Natural killer cell (primary cell): ENCODE data around the gene ARID3B. TPM values are rescaled to one million over a fixed set of nuclear protein-coding genes. Genes with fewer than 3 reads are reported as not detected.

Source experiments
- ATAC-seq, 3 donors: fragments of 150-1000 bp in 2 of 3; fragments of 200-7000 bp in 1 of 3; cut with Tn5 transposase; 1 replicate in 1 of 3; 2 replicates in 2 of 3; pipeline ENCODE4 v1.10.0; 2021; ENCODE audit warnings: mild to moderate bottlenecking in 2 of 3, moderate library complexity in 2 of 3
- DNase-seq, 2 donors: peaks; one replicate each; pipeline versions ENCODE4 v3.0.0 to v3.0.0-alpha.2; 2013 to 2021; ENCODE audit warnings: mixed read lengths in 1 of 2
- H3K27ac ChIP-seq: one replicate; pipeline ENCODE4 v1.5.1; 2013; ENCODE audit warnings: mild to moderate bottlenecking, low read length
- H3K27me3 ChIP-seq: one replicate; pipeline ENCODE4 v1.6.1; 2013; ENCODE audit warnings: low read length; ENCODE audit not compliant: control insufficient read depth, insufficient read depth
- H3K36me3 ChIP-seq: one replicate; pipeline ENCODE4 v1.6.1; 2013; ENCODE audit warnings: low read length; ENCODE audit not compliant: control insufficient read depth, insufficient read depth
- H3K4me1 ChIP-seq: one replicate; pipeline ENCODE4 v1.6.1; 2013; ENCODE audit warnings: low read length; ENCODE audit not compliant: control insufficient read depth, insufficient read depth
- H3K4me3 ChIP-seq: one replicate; pipeline ENCODE4 v1.5.1; 2013; ENCODE audit warnings: low read length
- H3K9me3 ChIP-seq: one replicate; pipeline ENCODE4 v1.6.1; 2013; ENCODE audit warnings: low read length; ENCODE audit not compliant: control insufficient read depth, insufficient read depth
- H3K27ac Mint-ChIP-seq, 2 donors: one replicate each; pipeline ENCODE4 v1.8.0; 2022; ENCODE audit warnings: mild to moderate bottlenecking in 2 of 2, mixed read lengths in 2 of 2, moderate library complexity in 1 of 2
- H3K27me3 Mint-ChIP-seq, 2 donors: one replicate each; pipeline ENCODE4 v1.8.0; 2022; ENCODE audit warnings: low read depth in 2 of 2, mixed read lengths in 2 of 2
- H3K36me3 Mint-ChIP-seq: one replicate; pipeline ENCODE4 v1.8.0; 2022; ENCODE audit warnings: mixed read lengths
- H3K4me1 Mint-ChIP-seq, 2 donors: one replicate each; pipeline ENCODE4 v1.8.0; 2022; ENCODE audit warnings: mixed read lengths in 2 of 2
- H3K4me3 Mint-ChIP-seq: one replicate; pipeline ENCODE4 v1.8.0; 2022; ENCODE audit warnings: mild to moderate bottlenecking, moderate library complexity, mixed read lengths
- H3K9me3 Mint-ChIP-seq, 2 donors: one replicate each; pipeline ENCODE4 v1.8.0; 2022; ENCODE audit warnings: mixed read lengths in 2 of 2
- CTCF ChIP-seq: fragments of 200-600 bp; IDR thresholded peaks from one replicate; pipeline ENCODE4 v1.8.0; 2022; ENCODE audit warnings: antibody characterized with exemption
- WGBS: methylation state at CpG from one replicate; pipeline ENCODE4 v1.1.7; 2013; ENCODE audit warnings: missing lambda C conversion rate; ENCODE audit not compliant: insufficient coverage; 5-methylcytosine and 5-hydroxymethylcytosine counted together
- intact Hi-C: fragments of 100-400 bp; cut with micrococcal nuclease; formaldehyde crosslinking; loops from one replicate; pipeline ENCODE4 v1.14.2; 2022
- total RNA-seq, 4 donors: library from RNA; stranded (reverse); fragments of 120-200 nt in 1 of 4; gene quantifications; one replicate each; pipeline versions ENCODE4 v1.2.3 to v1.2.4, GENCODE V29; 2013 to 2022

ARID3B gene
- total RNA-seq, 3 donors from 2014 or later (not counting 1 experiment from before 2014, with no cell fraction given): 56.4 to 59.2 (median 58.3) TPM

DNA sequence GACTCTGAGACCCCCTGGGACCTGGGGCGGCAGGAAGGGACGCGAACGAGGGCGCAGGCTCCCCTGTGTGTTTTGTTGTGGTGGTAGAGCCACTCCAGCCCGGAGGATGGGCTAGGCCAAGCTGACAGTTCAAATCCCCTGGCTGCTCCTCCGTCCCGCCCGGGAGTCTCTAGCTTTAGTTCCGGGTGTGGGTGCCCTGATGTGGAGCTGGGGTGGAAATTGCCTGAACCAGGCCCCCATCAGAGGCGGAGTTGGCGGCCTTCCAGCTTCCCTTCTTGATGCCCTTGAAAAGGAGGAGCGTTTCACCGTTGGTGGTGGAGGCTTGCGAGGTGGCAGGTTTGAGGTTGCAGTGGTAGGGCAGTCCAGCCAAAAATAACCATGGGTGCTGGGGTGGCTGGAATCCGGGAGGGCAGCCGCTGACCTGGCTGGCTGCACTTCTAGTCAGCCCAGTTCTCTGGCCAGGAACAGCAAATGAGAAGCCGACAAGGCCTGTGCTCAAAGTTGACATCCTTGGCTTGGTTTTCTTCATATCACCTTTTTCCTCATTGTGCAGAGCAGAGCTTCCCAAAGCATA is 75.4 kb downstream of the ARID3B start:
- Mint-ChIP-seq H3K4me3 (peak overlapping the region; percentile 94), H3K36me3 (no peaks in the 10 kb centered on the region), H3K9me3 (no peaks in the 10 kb centered on the region), H3K27ac (peak overlapping the region; percentile 94), H3K27me3 (no peaks in the 10 kb centered on the region), H3K4me1 (peaks cover 41 to 62% of the 10 kb centered on the region in 2 donors)
- no peaks in the 10 kb centered on the region for H3K9me3 ChIP-seq
- WGBS: 1% methylated on average over 18 of the region's 18 CpGs
- peak overlapping the region; percentile 97 for H3K27ac ChIP-seq
- H3K27me3 ChIP-seq: no peaks in the 10 kb centered on the region
- TF ChIP-seq CTCF: no peak
- intact Hi-C loops: loop anchor here (10.0 kb wide), 1 partner anchor 838 kb away; the partner anchor contains the start of gene SIN3A
- ATAC-seq (no peak), DNase-seq (peak; percentile 55 to 86)
- H3K4me3 ChIP-seq: peak overlapping the region; percentile 89
- H3K36me3 ChIP-seq: peaks cover 28% of the 10 kb centered on the region
- H3K4me1 ChIP-seq: peaks cover 50% of the 10 kb centered on the region

DNA sequence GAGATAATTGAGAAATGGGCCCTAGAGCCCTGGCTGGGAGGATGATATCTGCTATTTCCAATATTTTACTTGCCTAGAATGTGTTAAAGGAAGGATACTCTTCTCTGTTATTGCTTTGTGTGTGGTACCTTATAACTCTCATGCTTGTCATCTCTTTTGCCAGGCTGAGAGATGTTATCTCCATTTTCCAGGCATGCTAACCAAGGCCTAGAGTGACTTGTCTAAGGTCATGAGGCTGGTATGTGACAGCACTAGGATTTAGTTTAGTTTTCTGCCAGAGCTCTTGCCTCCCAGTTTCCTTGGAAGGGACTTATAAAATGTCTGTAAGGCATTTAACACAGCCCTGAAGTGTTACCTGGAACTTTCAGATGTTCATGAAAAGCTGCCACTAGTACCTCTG is 76.0 kb downstream of the ARID3B start:
- H3K4me1 ChIP-seq: peaks cover 50% of the 10 kb centered on the region
- intact Hi-C loops: loop anchor here (10.0 kb wide), 1 partner anchor 838 kb away; the partner anchor contains the start of gene SIN3A
- H3K4me3 ChIP-seq: peak overlapping the region; percentile 89
- H3K36me3 ChIP-seq: peaks cover 33% of the 10 kb centered on the region
- no peaks in the 10 kb centered on the region for H3K9me3 ChIP-seq
- Mint-ChIP-seq H3K27me3 (no peaks in the 10 kb centered on the region), H3K4me3 (peak overlapping the region; percentile 94), H3K27ac (peak overlapping the region; percentile 94), H3K4me1 (peaks cover 44 to 66% of the 10 kb centered on the region in 2 donors), H3K36me3 (no peaks in the 10 kb centered on the region), H3K9me3 (no peaks in the 10 kb centered on the region)
- ATAC-seq (no peak), DNase-seq (no peak)
- H3K27me3 ChIP-seq: no peaks in the 10 kb centered on the region
- H3K27ac ChIP-seq: peak overlapping the region; percentile 97
- TF ChIP-seq CTCF: no peak

- H3K9me3 Mint-ChIP-seq: no peaks in the 10 kb centered on the region
- peaks cover 48 to 62% of the 10 kb centered on the region in 2 donors for H3K4me1 Mint-ChIP-seq
- Histone ChIP-seq H3K4me1 (peaks cover 49% of the 10 kb centered on the region), H3K36me3 (peaks cover 54% of the 10 kb centered on the region), H3K27ac (no peak overlapping the region), H3K9me3 (no peaks in the 10 kb centered on the region), H3K4me3 (no peak overlapping the region), H3K27me3 (no peaks in the 10 kb centered on the region)
- no peak overlapping the region for H3K4me3 Mint-ChIP-seq
- DNase-seq (no peak), ATAC-seq (no peak)
- 92% methylated on average over 15 of the region's 15 CpGs for WGBS
- peak overlapping the region in 1 of 2 donors; percentile 81 for H3K27ac Mint-ChIP-seq
- no peak for TF ChIP-seq CTCF
- intact Hi-C loops: loop anchor here (10.0 kb wide), 1 partner anchor 836 kb away; the partner anchor contains the start of gene SIN3A
- no peaks in the 10 kb centered on the region for H3K27me3 Mint-ChIP-seq
- H3K36me3 Mint-ChIP-seq: no peaks in the 10 kb centered on the region
Measured at GRCh38 chr15:74618841-74619596, 78.0 kb downstream of the ARID3B start.
